HAP-1 (cell line): ENCODE measurements around the gene SLC43A3.

Experiments used
- DNase-seq, 2 experiments: peaks; one replicate each; pipeline ENCODE4 v3.0.0-alpha.2; 2016 to 2020; ENCODE audit warnings: low spot score in 2 of 2
- H3K27me3 ChIP-seq: fragments of 250-450 bp; sonication (Bioruptor Pico); 2 replicates; pipeline ENCODE4 v1.5.1; 2020; ENCODE audit warnings: low read depth, mild to moderate bottlenecking, moderate library complexity
- H3K36me3 ChIP-seq: fragments of 250-450 bp; sonication (Bioruptor Pico); replicated peaks from 2 replicates; pipeline ENCODE4 v1.5.1; 2020; ENCODE audit warnings: mild to moderate bottlenecking
- H3K4me1 ChIP-seq: fragments of 250-450 bp; sonication (Bioruptor Pico); 2 replicates; pipeline ENCODE4 v1.5.1; 2020; ENCODE audit warnings: mild to moderate bottlenecking
- H3K4me3 ChIP-seq: fragments of 250-450 bp; sonication (Bioruptor Pico); 2 replicates; pipeline ENCODE4 v1.5.1; 2020; ENCODE audit warnings: mild to moderate bottlenecking, moderate library complexity
- H3K9me3 ChIP-seq: fragments of 250-450 bp; sonication (Bioruptor Pico); 2 replicates; pipeline ENCODE4 v1.5.1; 2020; ENCODE audit warnings: mild to moderate bottlenecking, moderate library complexity
- in situ Hi-C: fragments of 300-500 bp; cut with MboI; formaldehyde crosslinking; loops from 3 replicates; pipeline ENCODE4 v1.14.3; 2020; ENCODE audit warnings: low sequenced_read_pairs, inconsistent platforms, mixed read lengths

The SLC43A3 gene

GRCh38 chr11:57357310-57357709, 69.6 kb downstream of the SLC43A3 start:
- in situ Hi-C loops: loop anchor here (25.0 kb wide), 1 partner anchor 1155 kb away; the partner anchor contains the start of gene OR5B21
- no peaks in the 10 kb centered on the region for H3K9me3 ChIP-seq
- H3K4me1 ChIP-seq: peaks cover 5% of the 10 kb centered on the region
- H3K4me3 ChIP-seq: no peak overlapping the region
- DNase-seq: no peak
- H3K27me3 ChIP-seq: no peaks in the 10 kb centered on the region
- H3K36me3 ChIP-seq: no peaks in the 10 kb centered on the region
